Immature natural killer cell (primary cell): ENCODE results near the gene UNC5C. TPM values are rescaled to one million over a fixed set of nuclear protein-coding genes. Genes with fewer than 3 reads are reported as not detected.
A peak's percentile ranks its signal among the peaks of the same experiment; 100 is the strongest.

Experiments
- DNase-seq, 3 donors: peaks; one replicate each; pipeline ENCODE4 v3.0.0; 2022; ENCODE audit warnings: mixed read lengths in 1 of 3
- H3K27ac Mint-ChIP-seq, 6 donors: one replicate each; pipeline ENCODE4 v1.8.0; 2020; ENCODE audit warnings: mixed read lengths in 6 of 6, mild to moderate bottlenecking in 5 of 6, inconsistent platforms in 4 of 6, moderate library complexity in 3 of 6
- H3K27me3 Mint-ChIP-seq, 3 donors: one replicate each; pipeline ENCODE4 v1.8.0; 2020 to 2021; ENCODE audit warnings: low read depth in 3 of 3, mild to moderate bottlenecking in 3 of 3, mixed read lengths in 3 of 3, moderate library complexity in 3 of 3, inconsistent platforms in 1 of 3
- H3K36me3 Mint-ChIP-seq, 3 donors: one replicate each; pipeline ENCODE4 v1.8.0; 2020; ENCODE audit warnings: mixed read lengths in 3 of 3, inconsistent platforms in 2 of 3, mild to moderate bottlenecking in 2 of 3
- H3K4me1 Mint-ChIP-seq, 2 donors: one replicate each; pipeline ENCODE4 v1.8.0; 2020; ENCODE audit warnings: inconsistent platforms in 2 of 2, mild to moderate bottlenecking in 2 of 2, mixed read lengths in 2 of 2, moderate library complexity in 1 of 2
- H3K4me3 Mint-ChIP-seq, 5 donors: one replicate each; pipeline ENCODE4 v1.8.0; 2020; ENCODE audit warnings: mild to moderate bottlenecking in 5 of 5, mixed read lengths in 5 of 5, inconsistent platforms in 3 of 5, moderate library complexity in 3 of 5
- H3K9me3 Mint-ChIP-seq, 6 donors: one replicate each; pipeline ENCODE4 v1.8.0; 2020; ENCODE audit warnings: mild to moderate bottlenecking in 6 of 6, mixed read lengths in 6 of 6, inconsistent platforms in 4 of 6, moderate library complexity in 3 of 6
- polyA plus RNA-seq, 3 donors: library from polyadenylated mRNA; unstranded; fragments of 300-500 nt; fragmentation: Illumina TruSeq; gene quantifications; one replicate each; pipeline ENCODE4 v1.2.3, GENCODE V29; 2021

UNC5C gene
- polyA plus RNA-seq, 3 donors from 2014 or later, result not detected

- no peaks in the 10 kb centered on the region for H3K4me1 Mint-ChIP-seq
- H3K36me3 Mint-ChIP-seq, result peaks cover 0 to 6% (median 0%) of the 10 kb centered on the region in 3 donors
These were observed 205.5 kb downstream of the UNC5C start for GRCh38 chr4:95343235-95343634.

GRCh38 chr4:95340191-95340590 lies 208.6 kb downstream of the UNC5C start:
- Mint-ChIP-seq H3K27me3 (no peaks in the 10 kb centered on the region), H3K4me1 (no peaks in the 10 kb centered on the region), H3K4me3 (no peak overlapping the region), H3K27ac (no peak overlapping the region), H3K9me3 (peaks cover 14 to 35% (median 18%) of the 10 kb centered on the region in 6 donors), H3K36me3 (peaks cover 0 to 6% (median 0%) of the 10 kb centered on the region in 3 donors)
- no peak for DNase-seq

More at GRCh38 chr4:95343235-95343634, 205.5 kb downstream of the UNC5C start:
- no peak overlapping the region for H3K27ac Mint-ChIP-seq
- no peak overlapping the region for H3K4me3 Mint-ChIP-seq
- DNase-seq, result no peak
- peaks cover 18 to 57% (median 27%) of the 10 kb centered on the region in 6 donors for H3K9me3 Mint-ChIP-seq
- H3K27me3 Mint-ChIP-seq, result no peaks in the 10 kb centered on the region

GRCh38 chr4:95325665-95326064 lies 223.1 kb downstream of the UNC5C start:
- Mint-ChIP-seq H3K27me3 (no peaks in the 10 kb centered on the region), H3K4me3 (no peak overlapping the region), H3K36me3 (no peaks in the 10 kb centered on the region), H3K9me3 (peaks cover 0 to 13% (median 2%) of the 10 kb centered on the region in 6 donors), H3K27ac (no peak overlapping the region), H3K4me1 (no peaks in the 10 kb centered on the region)
- DNase-seq, result no peak

- Mint-ChIP-seq H3K9me3 (peaks cover 0 to 9% (median 2%) of the 10 kb centered on the region in 6 donors), H3K4me3 (no peak overlapping the region), H3K27me3 (peaks cover 0 to 2% (median 0%) of the 10 kb centered on the region in 3 donors), H3K36me3 (peaks cover 0 to 4% (median 0%) of the 10 kb centered on the region in 3 donors), H3K4me1 (no peaks in the 10 kb centered on the region), H3K27ac (no peak overlapping the region)
- no peak for DNase-seq
These were observed 229.6 kb downstream of the UNC5C start for GRCh38 chr4:95319169-95319568.

- H3K27ac Mint-ChIP-seq, result no peak overlapping the region
- H3K36me3 Mint-ChIP-seq, result peaks cover 0 to 4% (median 0%) of the 10 kb centered on the region in 3 donors
- no peak for DNase-seq
- peaks cover 0 to 9% (median 2%) of the 10 kb centered on the region in 6 donors for H3K9me3 Mint-ChIP-seq
- no peak overlapping the region for H3K4me3 Mint-ChIP-seq
- H3K4me1 Mint-ChIP-seq, result no peaks in the 10 kb centered on the region
- H3K27me3 Mint-ChIP-seq, result peaks cover 0 to 6% (median 0%) of the 10 kb centered on the region in 3 donors
These were observed 230.3 kb downstream of the UNC5C start for GRCh38 chr4:95318483-95318882.

- peaks cover 0 to 10% (median 1%) of the 10 kb centered on the region in 6 donors for H3K9me3 Mint-ChIP-seq
- peaks cover 0 to 4% (median 0%) of the 10 kb centered on the region in 3 donors for H3K36me3 Mint-ChIP-seq
- DNase-seq, result no peak
- no peak overlapping the region for H3K27ac Mint-ChIP-seq
- peaks cover 0 to 6% (median 0%) of the 10 kb centered on the region in 3 donors for H3K27me3 Mint-ChIP-seq
- H3K4me3 Mint-ChIP-seq, result no peak overlapping the region
- H3K4me1 Mint-ChIP-seq, result no peaks in the 10 kb centered on the region
These were observed 230.7 kb downstream of the UNC5C start for GRCh38 chr4:95318044-95318443.

- Mint-ChIP-seq H3K27me3 (peaks cover 0 to 6% (median 0%) of the 10 kb centered on the region in 3 donors), H3K36me3 (peaks cover 0 to 4% (median 0%) of the 10 kb centered on the region in 3 donors), H3K9me3 (peaks cover 0 to 15% (median 0%) of the 10 kb centered on the region in 6 donors), H3K27ac (no peak overlapping the region), H3K4me3 (no peak overlapping the region), H3K4me1 (no peaks in the 10 kb centered on the region)
- no peak for DNase-seq
These were observed 231.5 kb downstream of the UNC5C start for GRCh38 chr4:95317085-95317793.

GRCh38 chr4:95314573-95314972 lies 234.2 kb downstream of the UNC5C start:
- no peaks in the 10 kb centered on the region for H3K4me1 Mint-ChIP-seq
- peaks cover 0 to 4% (median 0%) of the 10 kb centered on the region in 3 donors for H3K36me3 Mint-ChIP-seq
- peaks cover 0 to 13% (median 3%) of the 10 kb centered on the region in 6 donors for H3K9me3 Mint-ChIP-seq
- no peak overlapping the region for H3K4me3 Mint-ChIP-seq
- no peak overlapping the region for H3K27ac Mint-ChIP-seq
- peaks cover 0 to 9% (median 0%) of the 10 kb centered on the region in 3 donors for H3K27me3 Mint-ChIP-seq
- DNase-seq, result no peak

- Mint-ChIP-seq H3K36me3 (no peaks in the 10 kb centered on the region), H3K4me1 (no peaks in the 10 kb centered on the region), H3K27ac (no peak overlapping the region), H3K4me3 (no peak overlapping the region), H3K9me3 (peaks cover 0 to 6% (median 4%) of the 10 kb centered on the region in 6 donors), H3K27me3 (peaks cover 0 to 2% (median 0%) of the 10 kb centered on the region in 3 donors)
- no peak for DNase-seq
These were observed 243.9 kb downstream of the UNC5C start for GRCh38 chr4:95304898-95305297.

- no peak overlapping the region for H3K27ac Mint-ChIP-seq
These were observed 248.5 kb downstream of the UNC5C start for GRCh38 chr4:95300304-95300703.

GRCh38 chr4:95296052-95296451 lies 252.7 kb downstream of the UNC5C start:
- no peaks in the 10 kb centered on the region for H3K36me3 Mint-ChIP-seq
- H3K27ac Mint-ChIP-seq, result no peak overlapping the region
- H3K27me3 Mint-ChIP-seq, result peaks cover 2 to 4% (median 2%) of the 10 kb centered on the region in 3 donors
- H3K4me3 Mint-ChIP-seq, result no peak overlapping the region
- DNase-seq, result no peak
- H3K9me3 Mint-ChIP-seq, result peaks cover 1 to 14% (median 6%) of the 10 kb centered on the region in 6 donors
- H3K4me1 Mint-ChIP-seq, result peaks cover 12 to 26% of the 10 kb centered on the region in 2 donors

More at GRCh38 chr4:95300304-95300703, 248.5 kb downstream of the UNC5C start:
- H3K9me3 Mint-ChIP-seq, result peaks cover 1 to 16% (median 6%) of the 10 kb centered on the region in 6 donors
- H3K36me3 Mint-ChIP-seq, result no peaks in the 10 kb centered on the region
- no peaks in the 10 kb centered on the region for H3K4me1 Mint-ChIP-seq
- no peak overlapping the region for H3K4me3 Mint-ChIP-seq
- peaks cover 0 to 5% (median 2%) of the 10 kb centered on the region in 3 donors for H3K27me3 Mint-ChIP-seq
- no peak for DNase-seq

- Mint-ChIP-seq H3K9me3 (peaks cover 0 to 14% (median 5%) of the 10 kb centered on the region in 6 donors), H3K36me3 (no peaks in the 10 kb centered on the region), H3K27me3 (peaks cover 2 to 4% (median 2%) of the 10 kb centered on the region in 3 donors), H3K4me1 (peaks cover 21 to 35% of the 10 kb centered on the region in 2 donors), H3K27ac (no peak overlapping the region), H3K4me3 (no peak overlapping the region)
- DNase-seq, result no peak
These were observed 253.6 kb downstream of the UNC5C start for GRCh38 chr4:95295157-95295556.

GRCh38 chr4:95294321-95294720 lies 254.5 kb downstream of the UNC5C start:
- no peaks in the 10 kb centered on the region for H3K36me3 Mint-ChIP-seq
- H3K27ac Mint-ChIP-seq, result no peak overlapping the region
- peaks cover 21 to 37% of the 10 kb centered on the region in 2 donors for H3K4me1 Mint-ChIP-seq
- peaks cover 0 to 4% (median 2%) of the 10 kb centered on the region in 3 donors for H3K27me3 Mint-ChIP-seq
- no peak overlapping the region for H3K4me3 Mint-ChIP-seq
- H3K9me3 Mint-ChIP-seq, result peaks cover 0 to 10% (median 2%) of the 10 kb centered on the region in 6 donors
- DNase-seq, result no peak

- peaks cover 0 to 2% (median 2%) of the 10 kb centered on the region in 3 donors for H3K27me3 Mint-ChIP-seq
- peak overlapping the region in 2 of 5 donors; percentile 37 to 42 for H3K4me3 Mint-ChIP-seq
- DNase-seq, result no peak
- peaks cover 0 to under 1% (median 0%) of the 10 kb centered on the region in 6 donors for H3K9me3 Mint-ChIP-seq
- H3K4me1 Mint-ChIP-seq, result peaks cover 28 to 45% of the 10 kb centered on the region in 2 donors
- H3K27ac Mint-ChIP-seq, result no peak overlapping the region
- H3K36me3 Mint-ChIP-seq, result no peaks in the 10 kb centered on the region
These were observed 255.8 kb downstream of the UNC5C start for GRCh38 chr4:95293014-95293413.
